Hepatocyte (in vitro differentiated cells): Measurements from ENCODE around the gene RAPGEF4. TPM values are rescaled to one million over a fixed set of nuclear protein-coding genes. Genes with fewer than 3 reads are reported as not detected.

Experiments used
- DNase-seq: peaks from one replicate; pipeline ENCODE4 v3.0.0-alpha.2; 2016; ENCODE audit warnings: low spot score
- H2AFZ ChIP-seq: fragments of 200-600 bp; sonication (generic); 2 replicates; pipeline ENCODE4 v1.6.0; 2016; ENCODE audit warnings: antibody characterized with exemption, mild to moderate bottlenecking
- H3K27ac ChIP-seq: fragments of 200-600 bp; sonication (generic); 2 replicates; pipeline ENCODE4 v1.5.1; 2016; ENCODE audit warnings: mild to moderate bottlenecking
- H3K27me3 ChIP-seq: fragments of 200-600 bp; sonication (generic); 2 replicates; pipeline ENCODE4 v1.6.1; 2016
- H3K36me3 ChIP-seq: fragments of 200-600 bp; sonication (generic); replicated peaks from 2 replicates; pipeline ENCODE4 v1.5.1; 2016; ENCODE audit warnings: low read depth; ENCODE audit not compliant: insufficient read depth
- H3K4me1 ChIP-seq: fragments of 200-600 bp; sonication (generic); 2 replicates; pipeline ENCODE4 v1.5.1; 2016; ENCODE audit warnings: mild to moderate bottlenecking, moderate library complexity; ENCODE audit not compliant: insufficient read depth
- H3K4me2 ChIP-seq: fragments of 200-600 bp; sonication (generic); 2 replicates; pipeline ENCODE4 v1.6.0; 2016
- H3K4me3 ChIP-seq: fragments of 200-600 bp; sonication (generic); 2 replicates; pipeline ENCODE4 v1.5.1; 2016; ENCODE audit warnings: mild to moderate bottlenecking
- H3K79me2 ChIP-seq: fragments of 200-600 bp; sonication (generic); 2 replicates; pipeline ENCODE4 v1.6.0; 2017; ENCODE audit warnings: mild to moderate bottlenecking
- H3K9me2 ChIP-seq: fragments of 200-600 bp; sonication (generic); replicated peaks from 2 replicates; pipeline ENCODE4 v1.6.0; 2017; ENCODE audit warnings: mild to moderate bottlenecking; ENCODE audit not compliant: insufficient read depth
- H3K9me3 ChIP-seq: fragments of 200-600 bp; sonication (generic); 2 replicates; pipeline ENCODE4 v1.5.1; 2016; ENCODE audit warnings: low read depth, mild to moderate bottlenecking
- H4K20me1 ChIP-seq: fragments of 200-600 bp; sonication (generic); 2 replicates; pipeline ENCODE4 v1.6.0; 2016; ENCODE audit warnings: mild to moderate bottlenecking; ENCODE audit not compliant: insufficient read depth, poor library complexity, severe bottlenecking
- CTCF ChIP-seq: fragments of 200-600 bp; sonication (generic); IDR thresholded peaks from 2 replicates; pipeline ENCODE4 v1.5.1; 2016; ENCODE audit warnings: antibody characterized with exemption, mild to moderate bottlenecking; ENCODE audit not compliant: poor library complexity
- EZH2 ChIP-seq: fragments of 200-600 bp; sonication (generic); IDR thresholded peaks from 2 replicates; pipeline ENCODE4 v1.6.1; 2016; ENCODE audit warnings: antibody characterized with exemption, mild to moderate bottlenecking, borderline replicate concordance
- EZH2phosphoT487 ChIP-seq: fragments of 200-600 bp; sonication (generic); IDR thresholded peaks from one replicate; pipeline ENCODE4 v1.6.1; 2018; ENCODE audit warnings: antibody characterized with exemption, mild to moderate bottlenecking, low read depth, moderate library complexity; ENCODE audit not compliant: unreplicated experiment, severe bottlenecking
- WGBS: methylation state at CpG from one replicate; pipeline ENCODE4 v1.1.6; 2016; ENCODE audit warnings: low lambda C conversion rate; ENCODE audit errors: missing lambda C conversion rate; 5-methylcytosine and 5-hydroxymethylcytosine counted together
- polyA plus RNA-seq: library from polyadenylated mRNA; unstranded; fragments of >200 nt; fragmentation: Nextera tagmentation; extraction: Ambion mirVana; gene quantifications from 2 replicates; pipeline ENCODE4 v1.2.1, GENCODE V29; 2016
- total RNA-seq: library from RNA; depleted of rRNA; stranded (reverse); fragments of >200 nt; gene quantifications from 2 replicates; pipeline ENCODE4 v1.2.3, GENCODE V29; 2014

Gene RAPGEF4
- total and polyA plus RNA-seq, 2 experiments from 2014 or later = 1.9 to 2.0 TPM

DNA sequence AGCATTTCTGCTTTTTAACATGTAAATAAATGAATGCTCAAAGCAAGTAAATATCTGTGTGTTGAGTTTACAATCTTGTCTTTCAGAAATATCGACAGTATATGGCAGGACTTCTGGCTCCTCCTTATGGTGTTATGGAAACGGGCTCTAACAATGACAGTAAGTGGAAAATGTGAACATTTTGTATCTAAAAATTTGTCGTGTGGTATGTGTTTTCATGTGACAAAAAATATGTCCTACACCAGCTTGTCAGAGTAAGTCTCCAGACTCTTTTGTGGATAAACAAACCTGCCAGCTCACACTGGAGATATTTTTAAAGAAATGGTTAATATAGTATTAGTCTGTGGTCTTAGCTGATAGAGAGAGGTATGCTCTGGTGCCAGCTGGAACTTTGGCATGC, 182.1 kb downstream of the RAPGEF4 start:
- DNase-seq = no peak
- Histone ChIP-seq H3K4me2 (no peak overlapping the region), H3K36me3 (no peaks in the 10 kb centered on the region), H3K4me3 (no peak overlapping the region), H3K9me3 (no peaks in the 10 kb centered on the region), H3K4me1 (peaks cover 12% of the 10 kb centered on the region), H3K9me2 (no peaks in the 10 kb centered on the region), H3K79me2 (no peaks in the 10 kb centered on the region), H2AFZ (no peak overlapping the region), H3K27ac (no peak overlapping the region), H4K20me1 (no peaks in the 10 kb centered on the region), H3K27me3 (no peaks in the 10 kb centered on the region)
- TF ChIP-seq CTCF = no peak
- TF ChIP-seq EZH2phosphoT487 = no peak
- TF ChIP-seq EZH2 = no peak
- WGBS = 75% methylated on average over 3 of the region's 3 CpGs

DNA sequence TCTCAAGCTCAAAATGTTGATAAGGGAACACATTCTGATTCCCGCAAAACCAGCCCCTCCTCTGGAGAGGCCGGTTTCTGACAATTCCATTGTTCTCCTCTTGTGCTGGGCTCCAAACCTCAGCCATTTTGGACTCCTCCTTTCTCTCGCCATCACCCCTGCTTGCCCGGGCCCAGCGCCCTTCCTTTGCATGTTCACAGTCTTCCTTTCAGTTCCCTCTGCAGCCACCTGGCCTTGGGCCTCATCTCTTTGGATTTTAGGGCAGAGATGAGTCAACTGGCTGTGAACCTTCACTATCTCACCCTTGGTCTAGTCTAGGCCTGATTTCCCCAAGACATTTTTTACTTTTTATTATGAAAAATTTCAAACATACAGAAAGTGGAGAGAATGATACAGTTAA, 184.1 kb downstream of the RAPGEF4 start:
- no peak for TF ChIP-seq CTCF
- TF ChIP-seq EZH2phosphoT487 = no peak
- TF ChIP-seq EZH2 = no peak
- Histone ChIP-seq H2AFZ (no peak overlapping the region), H3K4me1 (peaks cover 12% of the 10 kb centered on the region), H3K36me3 (no peaks in the 10 kb centered on the region), H3K9me2 (no peaks in the 10 kb centered on the region), H3K27ac (no peak overlapping the region), H3K27me3 (no peaks in the 10 kb centered on the region), H3K9me3 (no peaks in the 10 kb centered on the region), H3K79me2 (no peaks in the 10 kb centered on the region), H3K4me3 (no peak overlapping the region), H3K4me2 (no peak overlapping the region), H4K20me1 (no peaks in the 10 kb centered on the region)
- WGBS = 90% methylated on average over 5 of the region's 5 CpGs
- no peak for DNase-seq

GRCh38 chr2:172921532-172922236, 186.0 kb downstream of the RAPGEF4 start:
- Histone ChIP-seq H3K4me3 (no peak overlapping the region), H3K4me1 (peaks cover 12% of the 10 kb centered on the region), H4K20me1 (no peaks in the 10 kb centered on the region), H3K36me3 (no peaks in the 10 kb centered on the region), H3K9me3 (no peaks in the 10 kb centered on the region), H3K79me2 (no peaks in the 10 kb centered on the region), H3K27ac (peak overlapping the region; percentile 64), H3K27me3 (no peaks in the 10 kb centered on the region), H3K4me2 (peak overlapping the region; percentile 5), H2AFZ (no peak overlapping the region), H3K9me2 (no peaks in the 10 kb centered on the region)
- peak; percentile 54 for DNase-seq
- 67% methylated on average over 6 of the region's 6 CpGs for WGBS
- no peak for TF ChIP-seq CTCF
- TF ChIP-seq EZH2 = no peak
- TF ChIP-seq EZH2phosphoT487 = no peak
